HG02852 (cell line): ENCODE results near the gene PLEKHN1.
"Not testable (repeated sequence)": the region's sequence is repeated elsewhere in the genome, so short reads cannot be mapped to it uniquely, and the experiment has no call there.

Source experiments
- ATAC-seq: cut with Tn5 transposase; IDR thresholded peaks from one replicate; pipeline ENCODE4 v1.9.1; 2021; ENCODE audit warnings: mild to moderate bottlenecking, moderate library complexity; ENCODE audit not compliant: unreplicated experiment

PLEKHN1 gene

DNA sequence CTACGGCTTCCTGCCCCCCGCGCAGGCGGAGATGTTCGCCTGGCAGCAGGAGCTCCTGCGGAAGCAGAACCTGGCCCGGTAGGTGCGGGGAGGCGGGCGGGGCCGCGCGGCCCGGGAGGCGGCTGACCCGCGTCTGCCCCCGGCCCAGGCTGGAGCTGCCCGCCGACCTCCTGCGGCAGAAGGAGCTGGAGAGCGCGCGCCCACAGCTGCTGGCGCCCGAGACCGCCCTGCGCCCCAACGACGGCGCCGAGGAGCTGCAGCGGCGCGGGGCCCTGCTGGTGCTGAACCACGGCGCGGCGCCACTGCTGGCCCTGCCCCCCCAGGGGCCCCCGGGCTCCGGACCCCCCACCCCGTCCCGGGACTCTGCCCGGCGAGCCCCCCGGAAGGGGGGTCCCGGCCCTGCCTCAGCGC lies 23.9 kb upstream of the PLEKHN1 start:
- no peak for ATAC-seq

DNA sequence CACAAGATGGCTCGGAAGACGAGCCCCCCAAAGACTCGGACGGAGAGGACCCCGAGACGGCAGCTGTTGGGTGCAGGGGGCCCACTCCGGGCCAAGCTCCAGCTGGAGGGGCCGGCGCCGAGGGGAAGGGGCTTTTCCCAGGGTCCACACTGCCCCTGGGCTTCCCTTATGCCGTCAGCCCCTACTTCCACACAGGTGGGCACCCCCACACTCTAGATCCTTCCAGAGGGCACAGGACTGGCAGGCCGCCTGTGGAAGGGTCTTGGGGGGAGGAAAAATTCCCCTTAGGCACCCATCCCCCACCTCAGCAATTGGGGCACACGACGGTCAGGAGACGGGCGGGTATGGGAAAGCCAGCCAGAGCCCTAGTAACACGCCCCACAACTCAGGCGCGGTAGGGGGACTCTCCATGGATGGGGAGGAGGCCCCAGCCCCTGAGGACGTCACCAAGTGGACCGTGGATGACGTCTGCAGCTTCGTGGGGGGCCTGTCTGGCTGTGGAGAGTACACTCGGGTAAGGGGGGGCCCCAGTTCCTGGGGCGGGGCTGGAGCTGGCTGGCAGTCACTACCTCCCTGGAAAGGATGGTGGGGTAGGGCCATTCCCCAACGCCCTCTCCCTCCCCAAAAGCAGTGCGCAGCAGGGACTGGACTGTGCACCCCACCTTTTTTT lies 23.3 kb upstream of the PLEKHN1 start:
- no peak for ATAC-seq

DNA sequence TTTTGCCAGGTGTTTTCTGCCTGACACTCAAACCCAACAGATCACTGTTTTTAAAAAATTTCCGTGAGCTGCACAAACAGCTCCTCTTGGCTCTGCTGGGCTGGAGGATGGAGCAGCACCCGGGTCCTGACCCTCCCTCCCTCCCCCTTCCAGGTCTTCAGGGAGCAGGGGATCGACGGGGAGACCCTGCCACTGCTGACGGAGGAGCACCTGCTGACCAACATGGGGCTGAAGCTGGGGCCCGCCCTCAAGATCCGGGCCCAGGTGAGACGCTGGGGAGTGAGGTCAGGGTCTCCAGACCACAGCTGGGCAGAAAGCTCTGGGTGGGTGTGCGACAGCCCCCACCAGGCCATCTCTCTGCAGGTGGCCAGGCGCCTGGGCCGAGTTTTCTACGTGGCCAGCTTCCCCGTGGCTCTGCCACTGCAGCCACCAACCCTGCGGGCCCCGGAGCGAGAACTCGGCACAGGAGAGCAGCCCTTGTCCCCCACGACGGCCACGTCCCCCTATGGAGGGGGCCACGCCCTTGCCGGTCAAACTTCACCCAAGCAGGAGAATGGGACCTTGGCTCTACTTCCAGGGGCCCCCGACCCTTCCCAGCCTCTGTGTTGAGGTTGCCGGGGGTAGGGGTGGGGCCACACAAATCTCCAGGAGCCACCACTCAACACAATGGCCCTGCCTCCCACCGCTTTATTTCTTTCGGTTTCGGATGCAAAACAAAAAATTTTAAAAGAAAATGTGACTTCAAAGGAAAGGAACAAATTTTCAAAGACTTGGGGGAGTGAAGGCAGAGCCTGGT lies 22.5 kb upstream of the PLEKHN1 start:
- ATAC-seq, result no peak

DNA sequence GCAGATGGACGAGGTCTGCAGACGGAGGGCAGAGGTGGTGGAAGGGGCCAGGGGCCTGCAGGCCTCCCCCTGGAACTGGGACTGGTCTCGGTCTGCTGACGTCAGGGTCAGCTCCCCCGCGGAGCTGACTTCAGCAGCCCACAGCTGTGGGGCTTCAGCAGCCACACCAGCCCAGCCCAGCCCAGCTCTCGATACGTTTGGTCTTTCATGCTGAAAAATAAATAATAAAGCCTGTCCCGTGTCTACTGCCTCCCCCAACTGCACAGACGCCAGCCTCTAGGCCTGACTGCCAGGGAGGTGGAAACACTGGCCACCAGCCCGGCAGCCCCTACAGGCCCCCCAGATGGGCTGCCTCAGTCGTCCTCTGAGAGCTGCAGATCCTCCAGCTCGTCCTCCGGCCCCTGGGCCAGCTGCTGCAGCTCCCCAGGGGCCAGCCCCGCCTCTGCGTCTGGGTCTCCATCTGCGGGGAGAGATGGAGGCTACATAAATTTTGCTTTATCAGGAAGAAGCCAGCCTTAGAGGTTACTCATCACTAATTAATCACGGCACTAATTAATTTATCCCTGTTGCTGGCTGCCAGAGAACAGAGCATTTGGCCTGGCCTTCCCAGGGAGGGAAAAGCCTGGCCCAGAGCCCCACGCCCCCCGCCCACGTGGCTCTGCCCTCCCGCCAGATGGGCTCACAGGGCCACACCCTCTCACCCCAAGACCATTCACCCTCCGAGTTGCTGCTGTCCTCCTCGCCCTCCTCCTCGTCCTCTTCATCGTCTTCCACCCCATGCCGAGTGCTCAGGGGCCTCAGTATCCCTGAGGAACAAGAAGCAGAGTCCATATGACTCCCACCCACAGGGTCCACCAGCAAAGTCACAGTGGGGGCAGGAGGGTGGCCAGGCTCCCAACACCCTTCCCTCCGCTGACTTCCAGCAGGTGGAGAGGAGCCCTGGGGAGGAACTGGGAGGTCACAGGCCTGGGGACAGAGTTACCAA lies 21.6 kb upstream of the PLEKHN1 start:
- ATAC-seq, result no peak

DNA sequence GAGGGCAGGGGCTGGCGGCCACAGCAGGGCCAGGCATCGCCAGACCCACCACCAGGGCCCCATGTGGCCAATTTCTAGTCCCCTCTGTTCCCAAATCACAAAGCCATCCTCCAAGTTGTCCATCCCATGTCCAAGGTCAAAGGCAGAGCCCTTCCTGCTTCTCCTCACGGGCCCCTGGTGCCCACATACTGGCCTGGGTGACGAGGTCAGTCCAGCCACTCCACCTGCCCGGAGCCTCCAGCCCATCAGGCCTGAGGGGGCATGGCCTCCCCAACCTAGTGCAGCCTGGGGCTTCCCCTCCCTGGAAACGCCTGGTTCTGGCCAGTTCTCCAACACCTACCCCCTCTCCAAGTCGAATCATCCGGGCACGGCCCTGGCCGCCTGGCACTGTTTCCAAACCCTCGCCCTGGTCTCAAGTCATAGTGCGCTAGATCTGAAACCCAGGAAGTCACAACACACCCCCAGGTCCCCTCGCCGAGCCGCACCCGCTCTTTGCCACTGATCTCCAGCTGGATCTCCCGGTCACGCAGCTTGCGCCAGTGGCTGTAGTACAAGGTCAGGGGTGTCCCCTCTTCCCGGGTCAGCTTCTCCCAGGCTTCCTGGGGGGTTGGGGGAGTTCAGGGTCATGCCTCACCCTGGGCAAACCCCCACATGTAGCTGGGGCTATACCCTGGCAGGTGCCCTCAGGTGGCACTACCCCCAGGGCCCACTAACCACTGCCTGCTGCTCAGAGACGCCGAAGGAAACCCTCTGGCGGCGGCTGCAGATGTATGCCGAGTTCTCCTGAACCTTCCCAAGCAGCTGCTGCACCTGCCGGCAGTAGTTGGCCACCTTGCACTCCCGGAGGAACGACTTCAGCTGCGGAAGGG lies 20.4 kb upstream of the PLEKHN1 start:
- ATAC-seq, result no peak

DNA sequence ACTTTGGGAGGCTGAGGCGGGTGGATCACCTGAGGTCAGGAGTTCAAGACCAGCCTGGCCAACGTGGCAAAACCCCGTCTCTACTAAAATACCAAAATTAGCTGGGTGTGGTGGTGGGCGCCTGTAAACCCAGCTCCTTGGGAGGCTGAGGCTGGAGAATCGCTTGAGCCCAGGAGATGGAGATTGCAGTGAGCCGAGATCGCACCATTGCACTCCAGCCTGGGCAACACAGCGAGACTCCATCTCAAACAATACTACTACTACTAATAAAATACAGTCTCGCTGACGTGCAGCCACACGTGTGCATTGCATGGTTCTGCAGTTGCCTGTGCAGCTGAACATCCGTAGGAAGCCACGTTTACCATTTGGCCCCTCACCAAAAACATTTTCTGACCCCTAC lies 19.5 kb upstream of the PLEKHN1 start:
- not testable (repeated sequence) for ATAC-seq

DNA sequence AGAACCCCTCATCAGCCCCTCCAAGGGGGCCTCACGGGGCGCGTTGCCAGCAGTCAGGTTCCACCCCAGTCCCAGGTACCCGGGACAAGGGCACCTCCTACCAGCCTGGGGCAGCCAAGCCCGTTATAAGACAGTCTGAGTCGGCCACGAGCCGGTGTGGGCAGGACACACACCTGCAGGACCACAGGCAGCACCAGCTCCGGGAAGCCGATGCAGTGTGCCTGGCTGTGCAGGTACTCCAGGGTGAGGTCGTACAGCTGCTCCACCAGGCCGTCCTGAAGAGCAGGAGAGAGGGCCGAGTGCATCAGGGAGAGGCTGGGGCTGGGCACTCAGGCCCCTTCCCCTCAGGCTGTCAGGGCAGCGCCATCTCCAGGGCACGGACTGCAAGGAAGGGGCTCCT lies 18.3 kb upstream of the PLEKHN1 start:
- no peak for ATAC-seq

DNA sequence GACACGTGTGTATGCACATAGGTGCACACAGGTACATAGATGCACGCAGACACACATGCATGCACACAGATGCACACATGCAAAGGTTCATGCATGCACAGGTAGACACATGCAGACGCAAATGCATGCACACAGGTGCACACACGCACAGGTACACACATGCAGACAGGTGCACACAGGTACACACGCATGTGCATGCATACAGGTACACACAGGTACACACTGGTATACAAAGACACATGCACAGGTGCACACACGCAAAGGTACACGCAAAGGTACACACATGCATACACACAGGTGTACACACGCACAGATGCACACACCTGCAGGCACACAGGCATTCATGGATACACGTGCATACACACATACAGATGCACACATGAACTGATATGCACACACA lies 16.0 kb upstream of the PLEKHN1 start:
- ATAC-seq, result no peak

DNA sequence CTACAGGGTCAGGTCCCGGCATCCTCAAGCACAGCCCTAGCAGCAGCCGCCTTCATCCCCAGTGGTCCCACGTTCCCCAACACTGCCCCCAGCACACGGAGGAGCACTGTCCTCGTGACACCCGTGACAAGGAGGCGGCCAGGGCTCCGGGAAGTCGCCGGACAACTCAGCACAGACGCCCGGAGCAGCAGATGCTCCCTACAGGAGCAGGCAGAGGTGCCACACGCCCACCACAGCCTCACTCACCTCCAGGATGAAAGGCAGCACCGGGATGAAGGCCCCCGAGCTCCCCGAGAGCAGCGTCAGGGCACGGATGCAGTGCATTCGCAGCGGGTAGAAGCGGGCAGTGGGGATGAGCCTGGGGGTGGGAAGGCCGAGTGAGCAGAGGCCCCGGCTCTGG lies 15.4 kb upstream of the PLEKHN1 start:
- no peak for ATAC-seq

DNA sequence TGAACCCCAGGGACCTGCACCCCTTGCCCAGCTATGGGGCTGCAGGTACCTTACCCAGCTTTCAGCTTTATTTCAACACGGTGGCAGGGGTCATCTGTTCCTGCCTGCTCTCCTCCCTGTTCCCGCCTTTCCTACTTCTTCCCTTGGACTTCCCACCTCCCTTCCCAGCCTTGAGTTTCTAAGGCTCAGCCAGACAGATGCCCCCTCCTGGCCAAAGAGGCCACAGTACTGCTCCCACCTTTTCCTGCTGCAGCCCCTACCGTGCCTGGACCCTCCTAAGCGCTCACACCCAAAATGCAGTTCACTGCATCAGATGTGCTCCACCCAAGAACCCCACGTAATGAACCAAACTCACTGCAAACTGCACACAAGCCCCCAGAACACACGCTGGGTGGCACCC lies 14.9 kb upstream of the PLEKHN1 start:
- no peak for ATAC-seq

DNA sequence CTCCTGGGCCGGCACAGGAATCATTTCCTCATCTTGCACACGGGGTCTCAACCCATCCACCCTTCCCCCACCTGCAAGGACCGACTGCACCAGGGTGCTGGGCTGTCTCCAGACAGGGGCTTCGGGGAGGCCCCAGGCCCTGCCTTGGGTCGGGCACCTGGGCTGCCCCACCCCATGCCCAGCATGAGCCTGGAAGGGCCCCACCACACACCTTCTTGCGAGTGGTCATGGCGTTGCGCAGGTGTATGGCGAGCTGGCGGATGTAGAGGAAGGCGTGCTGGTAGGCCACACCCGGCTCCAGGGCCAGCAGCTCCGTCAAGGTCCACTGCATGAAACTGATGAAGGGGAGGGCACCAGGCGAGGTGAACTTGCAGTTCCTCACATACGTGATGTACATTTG lies 14.1 kb upstream of the PLEKHN1 start:
- ATAC-seq, result no peak

DNA sequence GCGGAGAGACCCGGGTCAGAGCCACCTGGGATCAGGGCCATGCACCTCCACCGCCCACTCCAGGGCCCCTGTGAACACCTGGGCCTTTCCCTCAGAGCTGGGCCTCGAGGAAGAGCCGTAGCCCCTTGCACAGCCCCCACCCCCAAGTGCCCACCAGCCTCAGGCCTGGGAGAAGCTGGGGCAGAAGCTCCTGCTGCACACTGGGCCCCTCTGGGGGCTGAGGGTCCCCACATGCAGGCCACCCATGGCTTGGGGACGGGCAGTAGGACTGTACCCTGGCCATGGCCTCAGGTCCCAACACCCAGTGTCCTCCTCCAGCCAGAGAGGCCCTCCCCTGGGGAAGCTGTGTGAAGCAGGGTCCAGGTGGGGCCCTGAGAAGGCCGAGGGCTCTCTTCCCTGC lies 13.7 kb upstream of the PLEKHN1 start:
- ATAC-seq, result no peak

DNA sequence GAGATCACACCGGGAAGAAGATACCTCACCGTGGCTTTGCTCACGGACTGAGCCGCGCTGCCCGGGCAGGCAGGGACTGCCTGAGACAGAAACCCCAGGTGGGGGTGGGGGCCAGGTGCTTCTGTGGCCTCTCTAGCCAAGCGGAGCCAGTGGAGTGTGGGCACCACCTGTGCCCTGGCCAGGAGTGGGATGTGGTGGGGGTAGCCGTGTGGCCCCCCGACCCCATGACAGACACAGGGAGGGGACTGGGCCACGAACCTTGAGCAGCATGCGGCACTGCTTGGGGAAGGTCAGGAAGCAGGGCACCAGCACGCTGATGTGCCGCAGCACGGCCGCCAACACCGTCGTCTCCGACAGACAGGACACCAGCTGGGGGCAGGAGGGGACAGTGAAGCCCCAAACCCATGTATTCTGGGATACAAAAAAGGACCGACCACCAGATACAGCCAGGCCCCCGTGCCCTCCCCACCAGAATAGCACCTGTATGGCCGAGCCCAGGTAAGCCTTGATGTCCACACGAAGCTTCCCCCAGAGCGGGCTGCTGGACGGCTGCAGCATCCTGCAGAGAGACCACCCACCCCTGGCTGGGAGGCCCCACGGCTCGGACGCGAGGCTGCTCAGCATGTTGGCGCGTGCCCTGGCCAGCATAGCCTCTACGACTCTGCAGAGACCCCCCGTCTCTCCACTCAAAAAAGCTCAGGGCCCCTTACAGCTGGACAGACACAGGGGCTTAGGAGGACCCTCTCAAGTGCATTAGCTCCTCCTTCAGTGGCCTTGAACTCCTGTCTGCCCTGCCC lies 12.6 kb upstream of the PLEKHN1 start:
- ATAC-seq, result no peak

DNA sequence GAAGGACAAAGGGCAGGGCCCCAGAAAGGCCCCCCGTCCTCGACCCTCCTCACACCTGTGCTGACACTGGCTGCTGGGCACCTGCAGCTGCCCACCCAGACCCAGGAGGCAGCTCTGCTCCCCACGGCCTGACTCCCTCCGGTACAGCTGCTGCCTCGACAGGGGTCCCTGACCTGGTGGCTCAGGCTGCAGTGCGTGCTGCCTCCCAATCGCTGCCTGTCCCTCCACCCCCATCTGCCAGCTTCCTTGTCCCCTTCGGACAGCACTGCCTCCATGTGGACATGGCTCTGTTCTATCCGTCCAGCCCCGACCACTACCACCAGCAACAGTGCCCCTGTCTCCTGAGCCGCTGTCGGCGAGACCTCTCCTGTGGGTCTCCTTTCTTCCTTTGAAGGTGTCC lies 11.4 kb upstream of the PLEKHN1 start:
- no peak for ATAC-seq

DNA sequence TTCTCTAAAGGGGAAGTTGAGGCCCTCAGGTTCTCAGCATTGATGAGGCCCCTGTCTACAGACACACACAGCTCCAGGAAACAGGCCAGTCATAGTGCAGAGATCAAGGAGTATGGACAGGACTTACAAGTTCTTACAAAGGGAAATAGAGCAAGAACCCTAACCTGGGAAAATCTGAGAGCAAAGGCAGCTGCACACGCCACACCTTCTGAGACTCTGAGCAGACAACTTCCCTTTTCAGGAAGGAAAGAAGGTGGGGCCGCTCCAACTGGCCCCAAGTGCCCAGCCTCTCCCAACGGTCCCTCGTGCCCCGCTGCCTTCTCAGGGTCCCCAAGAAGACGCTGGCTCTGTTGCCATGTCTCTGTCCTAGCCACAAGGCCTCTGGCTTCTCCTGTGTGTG lies 10.8 kb upstream of the PLEKHN1 start:
- no peak for ATAC-seq

DNA sequence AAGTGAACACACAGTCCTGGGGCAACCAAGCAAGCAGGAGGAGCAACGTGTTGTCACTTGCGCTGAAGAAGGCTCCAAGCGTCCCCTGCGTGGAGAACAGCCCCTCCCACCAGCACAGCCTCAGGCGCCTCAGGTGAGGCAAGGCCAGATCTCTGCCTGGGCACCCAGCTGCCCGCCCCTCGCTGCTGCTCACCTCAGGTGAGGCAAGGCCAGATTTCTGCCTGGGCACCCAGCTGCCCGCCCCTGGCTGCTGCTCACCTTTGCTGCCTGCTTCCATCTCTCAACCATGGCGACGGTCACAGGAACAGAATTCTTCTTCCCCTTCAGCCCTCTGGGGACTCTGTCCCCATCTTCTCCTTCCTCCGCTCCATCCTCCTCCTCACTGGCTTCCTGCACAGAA lies 9.6 kb upstream of the PLEKHN1 start:
- no peak for ATAC-seq

DNA sequence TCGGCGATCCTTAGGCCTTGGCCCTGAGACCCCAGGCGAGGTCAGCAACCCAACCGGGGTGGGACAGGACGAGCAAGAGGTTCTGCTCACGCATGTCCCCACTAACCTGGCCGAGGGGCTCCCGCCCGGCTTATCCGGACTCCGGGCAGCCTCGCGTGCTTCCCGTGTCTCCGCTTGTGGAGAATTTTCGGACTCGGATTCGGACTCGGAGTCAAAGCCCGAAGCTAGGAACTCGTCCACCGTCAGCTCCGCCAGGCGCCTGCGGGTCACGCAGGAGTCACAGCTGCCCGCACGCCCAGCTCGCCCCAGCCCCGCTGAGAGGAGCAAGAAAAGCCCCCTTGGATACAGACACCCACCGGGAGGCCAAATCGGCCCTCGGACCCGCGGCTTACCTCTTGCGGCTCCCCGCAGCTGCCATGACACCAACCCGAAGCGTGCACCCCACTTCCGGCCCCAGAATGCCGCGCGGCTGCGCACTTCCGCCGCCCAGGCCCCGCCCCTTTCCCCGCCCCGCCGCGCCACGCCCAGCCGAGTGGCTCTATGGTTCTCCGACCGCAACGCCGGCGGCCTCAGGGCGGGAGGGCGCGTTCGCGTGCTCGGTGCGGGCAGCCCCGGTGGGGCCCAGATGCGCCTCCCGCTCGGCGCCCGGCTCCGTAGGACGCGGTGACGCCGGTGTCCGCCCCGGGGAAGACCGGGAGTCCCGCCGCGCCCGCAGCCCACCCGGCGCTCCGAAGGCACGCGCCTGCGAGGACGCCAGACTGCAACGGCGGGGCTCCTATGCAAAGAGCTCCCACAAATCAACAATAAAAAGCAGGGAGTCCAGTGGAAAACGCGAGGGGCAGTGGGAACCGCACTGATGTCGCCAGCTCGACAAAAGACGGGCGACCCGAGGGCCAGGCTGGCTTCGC lies 7.2 kb upstream of the PLEKHN1 start, which contains the start of gene NOC2L:
Gene NOC2L (minus strand): TSS at position 434 of the 908 bp plus-strand sequence. CDS start 16 bp downstream, at position 418.
- no peak for ATAC-seq

DNA sequence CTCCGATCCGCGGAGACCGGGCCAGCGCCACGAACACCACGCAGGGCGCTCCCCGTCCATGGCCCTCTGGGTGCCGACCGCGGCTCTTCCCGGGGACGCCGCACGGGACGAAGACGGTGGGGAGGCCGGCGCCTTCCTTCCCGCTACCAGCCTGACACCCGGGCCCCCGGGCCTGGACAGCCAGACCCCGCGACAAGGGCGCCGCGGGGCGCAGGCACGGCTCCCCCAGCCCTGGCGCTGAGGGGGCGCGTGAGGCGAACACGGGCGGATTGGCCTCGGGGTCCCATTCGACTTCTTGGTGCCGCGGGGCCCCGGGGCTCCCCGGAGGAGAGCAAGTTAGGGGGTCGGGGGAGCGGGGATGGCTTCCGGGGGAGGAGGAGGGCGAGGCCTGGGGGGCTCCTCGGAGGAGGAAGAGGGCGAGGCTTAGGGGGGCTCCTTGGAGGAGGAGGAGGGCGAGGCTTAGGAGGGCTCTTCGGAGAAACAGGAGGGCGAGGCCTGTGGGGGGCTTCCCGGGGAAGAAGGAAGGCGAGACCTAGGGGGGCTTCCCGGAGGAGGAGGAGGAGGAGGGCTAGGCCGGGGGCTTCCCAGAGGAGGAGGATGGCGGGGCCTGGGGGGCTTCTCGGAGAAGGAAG lies 6.4 kb upstream of the PLEKHN1 start:
- no peak for ATAC-seq
